Measurements from ENCODE around the gene NRAS.

NRAS gene

DNA sequence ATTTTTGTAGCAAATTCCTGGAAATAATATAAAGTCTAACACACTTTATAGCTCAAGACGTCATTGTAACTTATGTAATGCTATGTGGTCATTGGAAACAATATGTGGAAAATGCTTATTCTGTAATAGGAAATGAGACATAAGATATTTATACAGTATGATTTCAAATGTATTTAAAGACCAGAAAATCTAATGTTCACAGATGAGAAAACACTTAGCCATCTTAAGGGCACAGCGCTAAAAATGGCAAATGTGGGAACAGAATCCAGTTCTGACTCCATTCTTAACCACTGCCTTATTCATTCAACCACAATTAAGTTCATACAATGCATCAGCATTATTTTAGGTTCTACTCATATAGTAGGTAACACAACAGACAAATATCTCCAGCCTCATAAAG is 28.7 kb upstream of the NRAS start:
- H3K4me3 Mint-ChIP-seq, result no peak overlapping the region
- peaks cover 42% of the 10 kb centered on the region for H3K4me1 Mint-ChIP-seq
- no peak overlapping the region for H3K27ac Mint-ChIP-seq
- no peaks in the 10 kb centered on the region for H3K27me3 Mint-ChIP-seq
- CTCF ChIA-PET, result no interaction called here
- peaks cover 59% of the 10 kb centered on the region for H3K36me3 Mint-ChIP-seq
- H3K9me3 Mint-ChIP-seq, result no peaks in the 10 kb centered on the region
- no peak for DNase-seq

DNA sequence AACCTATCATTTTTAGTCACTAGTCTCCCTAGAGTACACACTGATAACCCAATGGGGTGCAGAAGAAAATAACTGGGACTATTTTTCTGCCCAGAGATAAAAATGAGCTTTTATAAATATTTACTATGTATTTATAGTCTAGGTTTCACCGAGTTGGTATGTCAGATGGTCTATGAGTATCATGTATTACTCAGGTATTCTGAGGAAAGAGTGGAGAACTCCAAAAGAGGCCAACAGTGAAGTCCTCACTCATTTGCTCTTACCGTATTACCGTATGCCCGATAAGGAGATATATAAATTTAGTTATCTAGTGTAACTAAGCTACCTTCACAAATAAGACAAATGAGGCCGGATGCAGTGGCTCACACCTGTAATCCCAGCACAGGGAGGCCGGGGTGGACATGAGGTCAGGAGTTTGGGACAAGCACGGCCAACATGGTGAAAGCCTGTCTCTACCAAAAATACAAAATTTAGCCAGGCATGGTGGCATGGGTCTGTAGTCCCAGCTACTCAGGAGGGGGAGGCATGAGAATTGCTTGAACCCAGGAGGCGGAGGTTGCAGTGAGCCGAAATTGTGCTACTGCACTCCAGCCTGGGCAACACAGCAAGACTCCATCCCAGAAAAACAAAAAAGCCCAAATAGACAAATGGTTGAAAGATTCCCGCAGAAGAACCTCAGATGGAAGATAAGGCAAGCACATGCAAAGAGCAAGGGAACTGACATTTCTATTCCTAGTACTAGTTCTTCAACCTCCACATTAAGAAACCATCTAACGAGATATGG is 25.6 kb upstream of the NRAS start:
- CTCF ChIA-PET, result no interaction called here
- Mint-ChIP-seq H3K4me1 (peaks cover 23% of the 10 kb centered on the region), H3K27ac (no peak overlapping the region), H3K36me3 (peaks cover 54% of the 10 kb centered on the region), H3K4me3 (no peak overlapping the region), H3K9me3 (no peaks in the 10 kb centered on the region), H3K27me3 (no peaks in the 10 kb centered on the region)
- DNase-seq, result no peak

DNA sequence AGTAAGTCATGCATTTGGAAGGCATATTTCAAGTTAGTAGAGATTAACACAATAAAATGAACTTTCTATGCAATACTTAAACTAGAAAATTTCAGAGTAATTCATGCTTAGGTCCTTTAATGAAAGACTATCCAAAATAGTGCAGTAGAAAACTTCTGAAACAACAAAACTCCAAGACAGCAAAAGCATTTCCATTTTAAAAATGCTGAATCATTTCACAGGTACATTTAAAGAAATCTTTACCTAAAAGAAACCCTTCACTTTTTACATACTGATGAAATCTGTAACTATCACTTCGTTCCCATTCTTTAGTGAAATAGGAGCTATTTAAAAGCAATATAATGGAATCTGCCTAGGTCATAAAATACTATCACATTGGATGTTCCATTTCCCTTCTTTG is 23.8 kb upstream of the NRAS start:
- Mint-ChIP-seq H3K4me1 (peaks cover 8% of the 10 kb centered on the region), H3K27ac (no peak overlapping the region)
- CTCF ChIA-PET, result no interaction called here

DNA sequence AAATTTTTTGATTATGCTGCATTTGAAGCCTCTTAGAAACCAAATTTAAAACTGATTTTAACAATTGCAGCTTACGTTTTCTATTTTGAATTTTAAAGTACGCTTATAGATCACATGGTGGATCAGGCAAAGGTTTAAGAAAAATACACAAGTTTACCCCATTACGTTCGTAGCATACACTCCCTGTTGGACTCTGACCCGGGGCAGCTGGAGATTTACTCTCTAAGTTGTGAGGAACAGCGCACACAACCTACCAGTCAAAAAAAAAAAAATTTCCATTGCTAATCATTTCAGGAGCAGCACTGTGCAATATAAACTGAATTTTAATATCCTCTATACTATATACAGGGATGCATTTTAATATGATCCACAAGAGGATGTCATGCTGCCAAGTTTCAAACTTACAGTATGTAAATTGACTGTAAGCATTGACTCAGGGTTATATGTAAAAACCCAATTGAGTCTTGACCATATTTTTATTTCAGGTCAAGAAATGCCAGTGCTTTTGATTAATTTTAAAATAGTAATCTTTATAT is 20.8 kb upstream of the NRAS start:
- no peak for DNase-seq
- Mint-ChIP-seq H3K4me1 (peaks cover 7% of the 10 kb centered on the region), H3K4me3 (no peak overlapping the region), H3K36me3 (peaks cover 60% of the 10 kb centered on the region), H3K27me3 (no peaks in the 10 kb centered on the region), H3K27ac (no peak overlapping the region), H3K9me3 (no peaks in the 10 kb centered on the region)
- CTCF ChIA-PET, result interaction anchor here (0.7 kb wide), 1 partner anchor 20 kb away, joined by 3 read pairs; no protein-coding TSS in a partner anchor

More for the DNA sequence above, 23.8 kb upstream of the NRAS start:
- no peak for DNase-seq
- Mint-ChIP-seq H3K27me3 (no peaks in the 10 kb centered on the region), H3K36me3 (peaks cover 52% of the 10 kb centered on the region), H3K4me3 (no peak overlapping the region), H3K9me3 (no peaks in the 10 kb centered on the region)

DNA sequence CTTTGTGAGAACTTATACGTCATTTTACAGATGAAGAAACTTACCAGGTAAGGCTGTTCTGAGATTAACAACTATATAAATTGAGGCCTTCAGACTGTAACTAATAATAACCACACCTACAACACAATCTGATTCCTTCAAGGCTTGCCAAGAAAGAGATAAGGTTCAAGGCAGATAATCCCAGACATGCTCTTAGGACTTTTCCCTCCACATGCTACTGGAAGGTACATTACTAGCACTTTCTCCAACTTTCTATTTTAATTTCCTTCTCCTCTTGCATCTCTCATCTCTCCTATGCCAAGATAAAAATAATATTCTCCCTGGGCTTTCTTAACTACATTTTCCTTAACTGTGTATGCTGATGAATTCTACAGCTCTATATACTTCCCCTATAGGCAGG is 18.9 kb upstream of the NRAS start:
- DNase-seq, result no peak
- Mint-ChIP-seq H3K36me3 (peaks cover 65% of the 10 kb centered on the region), H3K27ac (no peak overlapping the region), H3K4me3 (no peak overlapping the region), H3K4me1 (no peaks in the 10 kb centered on the region), H3K27me3 (no peaks in the 10 kb centered on the region), H3K9me3 (no peaks in the 10 kb centered on the region)
- CTCF ChIA-PET, result no interaction called here

DNA sequence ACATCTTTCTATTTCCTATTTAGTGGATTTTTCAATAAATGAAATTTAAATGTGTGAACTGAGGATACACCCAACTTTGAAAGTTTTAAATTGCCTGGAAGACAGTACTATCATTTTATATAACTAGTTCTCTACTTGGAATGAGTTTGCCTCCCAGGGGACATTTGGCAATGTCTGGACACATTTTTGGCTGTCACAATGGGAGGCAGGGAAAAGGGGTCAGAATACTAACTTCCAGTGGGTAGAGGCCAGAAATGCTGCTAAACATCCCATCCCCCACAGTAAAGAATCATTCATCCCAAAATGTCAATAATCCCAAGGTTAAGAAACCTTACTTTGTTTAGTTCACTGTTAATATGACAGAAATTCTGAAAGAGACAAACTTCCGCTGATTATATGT is 13.2 kb upstream of the NRAS start:
- CTCF ChIA-PET, result no interaction called here
- peaks cover 76% of the 10 kb centered on the region for H3K36me3 Mint-ChIP-seq
- no peak overlapping the region for H3K4me3 Mint-ChIP-seq
- no peaks in the 10 kb centered on the region for H3K4me1 Mint-ChIP-seq
- H3K9me3 Mint-ChIP-seq, result no peaks in the 10 kb centered on the region
- DNase-seq, result no peak
- H3K27me3 Mint-ChIP-seq, result no peaks in the 10 kb centered on the region
- H3K27ac Mint-ChIP-seq, result no peak overlapping the region

DNA sequence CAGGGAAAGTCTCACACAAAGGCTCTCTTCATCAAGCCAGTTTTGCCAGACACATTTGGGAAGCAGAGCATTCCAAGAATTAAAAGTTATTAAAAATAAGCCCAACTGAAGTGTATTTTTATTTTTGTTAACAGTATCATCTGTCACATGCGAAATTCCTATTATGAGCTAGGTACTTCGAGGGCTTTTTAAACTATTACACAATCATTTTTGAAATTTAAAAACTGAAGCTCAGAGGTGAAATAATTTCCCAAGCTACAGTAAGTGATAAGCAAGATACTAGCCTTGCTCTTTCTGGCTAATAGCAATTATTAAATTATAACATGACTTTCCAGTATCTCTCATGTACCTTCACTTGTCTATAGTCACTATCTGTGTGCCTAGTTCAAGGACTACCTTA is 12.0 kb upstream of the NRAS start:
- H3K9me3 Mint-ChIP-seq, result no peaks in the 10 kb centered on the region
- no peak overlapping the region for H3K27ac Mint-ChIP-seq
- CTCF ChIA-PET, result no interaction called here
- H3K4me1 Mint-ChIP-seq, result no peaks in the 10 kb centered on the region
- no peak overlapping the region for H3K4me3 Mint-ChIP-seq
- peaks cover 74% of the 10 kb centered on the region for H3K36me3 Mint-ChIP-seq
- H3K27me3 Mint-ChIP-seq, result no peaks in the 10 kb centered on the region
- no peak for DNase-seq

DNA sequence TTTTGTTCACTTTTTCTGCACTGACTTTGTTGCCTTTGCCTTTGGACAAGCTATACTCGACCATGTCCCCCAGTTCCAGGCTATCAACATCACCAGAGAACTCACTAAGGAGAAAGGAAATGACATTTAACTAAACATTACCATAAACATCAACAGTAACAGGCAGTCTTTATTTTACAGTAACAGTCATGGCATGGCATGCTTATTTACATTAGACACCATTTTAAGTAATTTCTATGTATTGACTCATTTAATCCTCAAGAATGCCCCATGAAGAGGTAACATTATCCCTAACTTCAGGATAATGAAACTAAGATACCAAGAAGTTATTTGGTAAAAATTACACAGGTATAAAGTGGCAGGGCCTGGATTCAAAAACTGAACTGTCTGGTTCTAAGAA is 8.7 kb upstream of the NRAS start:
- Mint-ChIP-seq H3K4me3 (no peak overlapping the region), H3K27me3 (no peaks in the 10 kb centered on the region), H3K36me3 (peaks cover 72% of the 10 kb centered on the region), H3K4me1 (no peaks in the 10 kb centered on the region), H3K27ac (no peak overlapping the region), H3K9me3 (no peaks in the 10 kb centered on the region)
- DNase-seq, result no peak
- CTCF ChIA-PET, result no interaction called here

DNA sequence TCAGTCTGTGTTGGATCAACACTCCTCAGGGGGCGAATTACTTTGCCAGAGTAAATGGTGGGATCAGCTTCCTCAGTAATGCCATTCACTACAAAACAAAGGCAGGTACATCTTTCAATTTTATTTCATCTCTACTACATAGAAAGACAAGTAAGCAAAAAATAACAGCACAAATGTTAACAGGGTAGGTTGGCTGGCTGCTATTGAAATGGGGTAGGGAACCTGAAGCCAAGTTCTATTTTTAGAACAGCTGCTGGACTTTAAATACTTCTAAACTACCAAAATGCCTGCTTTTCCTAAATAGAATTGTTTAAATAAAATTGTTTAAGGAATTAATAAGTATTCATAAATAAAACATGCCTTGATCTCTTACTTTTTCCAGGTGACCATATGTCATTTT is 7.3 kb upstream of the NRAS start:
- no peak for DNase-seq
- Mint-ChIP-seq H3K9me3 (no peaks in the 10 kb centered on the region), H3K36me3 (peaks cover 75% of the 10 kb centered on the region), H3K27ac (no peak overlapping the region), H3K4me3 (no peak overlapping the region), H3K4me1 (no peaks in the 10 kb centered on the region), H3K27me3 (no peaks in the 10 kb centered on the region)
- CTCF ChIA-PET, result no interaction called here

DNA sequence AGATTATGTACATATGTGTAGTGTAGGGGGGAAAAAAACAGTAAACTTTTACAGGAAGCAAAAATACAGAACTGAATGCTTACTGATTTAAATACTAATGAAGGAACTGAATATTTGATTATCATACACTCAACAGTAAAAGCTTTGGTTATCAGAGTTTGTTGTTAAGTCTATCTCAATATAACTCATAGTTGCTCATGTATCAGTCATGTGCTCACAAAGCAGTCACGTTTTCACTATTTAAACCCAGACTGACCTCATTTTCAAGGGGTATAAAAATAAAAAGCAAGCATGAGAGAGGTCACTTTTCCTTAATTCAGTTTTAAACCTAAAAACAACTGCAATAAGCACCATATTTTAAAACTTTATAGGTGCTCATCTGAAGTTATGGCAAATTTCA is 6.9 kb upstream of the NRAS start:
- no peaks in the 10 kb centered on the region for H3K27me3 Mint-ChIP-seq
- H3K4me3 Mint-ChIP-seq, result no peak overlapping the region
- H3K27ac Mint-ChIP-seq, result no peak overlapping the region

DNA sequence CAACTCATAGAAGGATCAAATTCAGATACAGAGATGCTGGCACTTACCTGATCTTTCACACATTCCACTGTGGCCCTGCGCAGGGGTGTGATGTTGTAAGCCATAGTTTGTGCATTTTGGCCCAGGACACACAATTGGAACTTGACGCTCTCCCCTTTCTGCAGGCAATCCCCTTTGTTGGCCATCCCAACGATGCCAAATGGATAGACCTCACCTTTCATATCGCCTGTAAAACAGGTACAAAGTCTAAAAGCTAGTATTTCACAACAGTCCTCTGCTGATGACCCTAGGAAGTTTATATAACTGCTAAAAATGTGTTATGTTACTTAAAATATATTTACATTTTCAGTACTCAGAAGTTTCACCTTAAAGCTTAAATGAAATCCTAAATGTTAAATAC is 3.9 kb upstream of the NRAS start:
- Mint-ChIP-seq H3K27me3 (no peaks in the 10 kb centered on the region), H3K9me3 (no peaks in the 10 kb centered on the region), H3K4me1 (peaks cover 14% of the 10 kb centered on the region), H3K4me3 (no peak overlapping the region), H3K36me3 (peaks cover 73% of the 10 kb centered on the region), H3K27ac (no peak overlapping the region)
- CTCF ChIA-PET, result no interaction called here
- DNase-seq, result no peak

More for the DNA sequence above, 6.9 kb upstream of the NRAS start:
- no peak for DNase-seq
- Mint-ChIP-seq H3K9me3 (no peaks in the 10 kb centered on the region), H3K4me1 (no peaks in the 10 kb centered on the region), H3K36me3 (peaks cover 78% of the 10 kb centered on the region)
- CTCF ChIA-PET, result no interaction called here

DNA sequence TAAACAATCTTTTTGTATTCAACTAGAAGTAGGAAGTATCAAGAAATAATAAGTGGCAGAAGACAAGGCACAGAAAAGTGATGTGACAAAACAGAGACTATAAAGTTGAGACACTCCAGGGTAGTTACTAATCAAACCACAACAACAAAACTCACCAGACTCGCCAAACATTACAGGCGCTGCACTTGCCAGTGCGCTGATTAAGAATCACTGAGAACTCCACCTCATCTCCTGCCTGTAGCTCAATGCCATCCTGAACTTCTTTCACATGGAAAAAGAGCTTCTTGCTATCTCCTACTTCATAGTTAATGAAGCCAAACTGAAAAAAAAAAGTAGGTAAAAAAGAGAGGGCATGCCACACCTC is 2.8 kb upstream of the NRAS start:
- Mint-ChIP-seq H3K27me3 (no peaks in the 10 kb centered on the region), H3K27ac (peak overlapping the region; percentile 19), H3K4me1 (peaks cover 16% of the 10 kb centered on the region), H3K4me3 (no peak overlapping the region), H3K9me3 (no peaks in the 10 kb centered on the region), H3K36me3 (peaks cover 65% of the 10 kb centered on the region)
- DNase-seq, result no peak
- CTCF ChIA-PET, result interaction anchor here (0.9 kb wide), 1 partner anchor 372 kb away, joined by 3 read pairs; no protein-coding TSS in a partner anchor

DNA sequence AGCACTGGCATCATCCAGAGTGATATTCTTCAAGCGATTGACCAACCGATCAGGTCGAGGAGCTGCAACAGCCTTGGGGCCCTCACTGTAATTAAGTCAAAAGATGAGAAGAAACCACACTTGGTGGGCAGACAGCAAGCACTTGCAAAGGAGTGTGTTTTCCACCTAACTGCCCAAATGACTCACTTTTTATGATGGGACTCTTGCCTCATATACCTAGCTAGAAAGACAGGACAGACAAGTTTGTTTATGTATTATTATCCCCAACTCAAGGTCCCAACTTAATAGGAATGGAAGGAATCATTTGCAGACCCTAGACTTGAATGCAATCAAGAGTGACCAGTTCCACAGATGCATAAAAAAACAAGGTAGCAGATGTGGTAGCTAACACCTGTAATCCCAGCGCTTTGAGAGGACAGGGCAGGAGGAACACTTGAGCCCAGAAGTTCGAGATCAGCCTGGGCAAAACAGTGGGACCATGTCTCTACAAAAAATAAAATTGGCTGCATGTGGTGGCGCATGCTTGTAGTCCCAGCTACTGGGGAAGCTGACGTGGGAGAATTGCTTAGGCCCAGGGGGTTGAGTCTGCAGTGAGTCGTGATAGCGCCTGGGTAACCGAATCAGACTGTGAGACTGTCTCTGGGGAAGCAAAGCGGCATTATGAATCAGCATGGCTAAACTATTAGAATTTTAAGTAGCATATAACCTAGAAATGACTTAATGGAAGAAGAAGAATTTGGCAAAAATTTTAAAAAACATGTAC is 2.3 kb upstream of the NRAS start:
- Mint-ChIP-seq H3K27me3 (no peaks in the 10 kb centered on the region), H3K36me3 (peaks cover 67% of the 10 kb centered on the region), H3K27ac (peak overlapping the region; percentile 19), H3K4me3 (no peak overlapping the region), H3K9me3 (no peaks in the 10 kb centered on the region), H3K4me1 (peaks cover 21% of the 10 kb centered on the region)
- CTCF ChIA-PET, result interaction anchor here (0.9 kb wide), 1 partner anchor 372 kb away, joined by 3 read pairs; no protein-coding TSS in a partner anchor
- no peak for DNase-seq

DNA sequence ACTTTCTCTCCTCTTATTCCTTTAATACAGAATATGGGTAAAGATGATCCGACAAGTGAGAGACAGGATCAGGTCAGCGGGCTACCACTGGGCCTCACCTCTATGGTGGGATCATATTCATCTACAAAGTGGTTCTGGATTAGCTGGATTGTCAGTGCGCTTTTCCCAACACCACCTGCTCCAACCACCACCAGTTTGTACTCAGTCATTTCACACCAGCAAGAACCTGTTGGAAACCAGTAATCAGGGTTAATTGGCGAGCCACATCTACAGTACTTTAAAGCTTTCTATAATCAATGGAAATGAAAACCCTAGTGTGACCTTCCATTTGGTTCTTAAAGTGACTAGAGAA is 643 bp downstream of the NRAS start:
- H3K27ac Mint-ChIP-seq, result peak overlapping the region; percentile 99
- H3K4me3 Mint-ChIP-seq, result peak overlapping the region; percentile 99
- peaks cover 24% of the 10 kb centered on the region for H3K4me1 Mint-ChIP-seq
- H3K27me3 Mint-ChIP-seq, result no peaks in the 10 kb centered on the region
- DNase-seq, result no peak
- H3K9me3 Mint-ChIP-seq, result no peaks in the 10 kb centered on the region
- H3K36me3 Mint-ChIP-seq, result peaks cover 64% of the 10 kb centered on the region
- CTCF ChIA-PET, result interaction anchor here (0.8 to 1.6 kb wide), 5 partner anchors 44 to 737 kb away, joined by 3 to 6 read pairs (median 4); partner anchors contain the start of genes DENND2C, OLFML3 and SIKE1

DNA sequence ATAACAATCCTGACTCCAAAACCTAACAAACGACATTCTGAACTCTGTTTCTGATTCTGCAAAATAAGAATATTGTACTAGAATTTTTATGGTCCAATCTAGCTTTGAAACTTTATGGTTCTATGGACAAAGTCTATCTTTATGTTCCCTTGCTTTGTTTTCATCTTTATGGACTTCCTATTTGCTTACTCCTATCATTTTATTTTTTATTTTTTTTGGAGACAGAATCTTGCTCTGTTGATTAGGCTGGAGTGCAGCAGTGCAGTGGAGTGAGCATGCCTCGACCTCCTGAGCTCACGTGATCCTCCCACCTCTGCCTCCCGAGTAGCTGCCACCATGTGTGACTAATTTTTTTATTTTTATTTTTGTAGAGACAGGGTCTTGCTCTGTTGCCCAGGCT is 3.6 kb downstream of the NRAS start:
- DNase-seq, result no peak
- CTCF ChIA-PET, result no interaction called here
- peaks cover 53% of the 10 kb centered on the region for H3K36me3 Mint-ChIP-seq
- no peak overlapping the region for H3K27ac Mint-ChIP-seq
- peaks cover 24% of the 10 kb centered on the region for H3K4me1 Mint-ChIP-seq
- no peaks in the 10 kb centered on the region for H3K9me3 Mint-ChIP-seq
- no peaks in the 10 kb centered on the region for H3K27me3 Mint-ChIP-seq
- no peak overlapping the region for H3K4me3 Mint-ChIP-seq
